H1 (cell line): Measurements from ENCODE around the gene STX16. TPM values are rescaled to one million over a fixed set of nuclear protein-coding genes. Genes with fewer than 3 reads are reported as not detected.
A peak's percentile ranks its signal among the peaks of the same experiment; 100 is the strongest.

Source experiments
- CTCF ChIA-PET: fragments of 300-600 bp; sonication (Branson Sonifier 250); formaldehyde crosslinking; loops from one replicate; lab custom pipeline; 2021; ENCODE audit not compliant: partially characterized antibody; lab: Charles Lee
- POLR2A ChIA-PET: fragments of 300-600 bp; sonication (Branson Sonifier 250); formaldehyde crosslinking; loops from one replicate; lab custom pipeline; 2021; ENCODE audit warnings: inconsistent platforms; ENCODE audit not compliant: partially characterized antibody; lab: Charles Lee
- DNase-seq, 2 experiments: peaks; one replicate each; pipeline versions ENCODE4 v3.0.0 to v3.0.0-alpha.2; 2010 to 2022; ENCODE audit warnings: low spot score in 2 of 2, low read depth in 1 of 2, mixed read lengths in 1 of 2
- FAIRE-seq: peaks from 2 replicates; lab custom pipeline; 2011; peaks lifted over from hg19 to GRCh38; lab: Jason Lieb, UNC
- H2AFZ ChIP-seq: 2 replicates; pipeline ENCODE4 v1.8.1; 2012; ENCODE audit warnings: low read length, inconsistent platforms
- H2AK5ac ChIP-seq: 2 replicates; pipeline ENCODE4 v1.6.1; 2013; ENCODE audit warnings: low read depth, low read length
- H2BK120ac ChIP-seq: replicated peaks from 2 replicates; pipeline ENCODE3; 2013; ENCODE audit warnings: low read depth, low read length, inconsistent platforms
- H2BK12ac ChIP-seq: 2 replicates; pipeline ENCODE4 v1.6.1; 2013; ENCODE audit warnings: low read depth, low read length
- H2BK15ac ChIP-seq: 2 replicates; pipeline ENCODE4 v1.6.1; 2013; ENCODE audit warnings: low read length
- H2BK20ac ChIP-seq: 2 replicates; pipeline ENCODE4 v1.6.1; 2013; ENCODE audit warnings: low read length
- H2BK5ac ChIP-seq: 2 replicates; pipeline ENCODE4 v1.6.1; 2013; ENCODE audit warnings: low read depth, low read length
- H3K14ac ChIP-seq: 2 replicates; pipeline ENCODE4 v1.6.1; 2013; ENCODE audit warnings: inconsistent platforms; ENCODE audit not compliant: insufficient read length
- H3K18ac ChIP-seq: 2 replicates; pipeline ENCODE4 v1.6.1; 2013; ENCODE audit warnings: low read length; ENCODE audit errors: extremely low read depth
- H3K23ac ChIP-seq: 2 replicates; pipeline ENCODE4 v1.6.1; 2013; ENCODE audit warnings: inconsistent platforms; ENCODE audit not compliant: insufficient read length
- H3K23me2 ChIP-seq: 2 replicates; pipeline ENCODE4 v1.6.1; 2013; ENCODE audit warnings: low read depth, low read length
- H3K27ac ChIP-seq: 2 replicates; pipeline ENCODE4 v1.6.1; 2011; ENCODE audit warnings: low read depth, low read length, inconsistent platforms
- H3K27me3 ChIP-seq, 4 experiments: replicated peaks in 1 of 4; 1 replicate in 1 of 4; 2 replicates in 3 of 4; pipeline versions ENCODE4 v1.6.1 to v1.8.1; 2011 to 2013; ENCODE audit warnings: low read length in 3 of 4, mild to moderate bottlenecking in 3 of 4, inconsistent platforms in 2 of 4, mixed read lengths in 2 of 4, moderate library complexity in 1 of 4; ENCODE audit not compliant: control insufficient read depth in 3 of 4, insufficient read depth in 3 of 4; ENCODE audit errors: extremely low read depth in 1 of 4
- H3K36me3 ChIP-seq, 4 experiments: 2 replicates each; pipeline versions ENCODE4 v1.6.1 to v1.8.1; 2011 to 2013; ENCODE audit warnings: mild to moderate bottlenecking in 4 of 4, low read length in 3 of 4, moderate library complexity in 2 of 4, control low read depth in 1 of 4, inconsistent platforms in 1 of 4; ENCODE audit not compliant: insufficient read depth in 4 of 4, control insufficient read depth in 2 of 4
- H3K4ac ChIP-seq: replicated peaks from 2 replicates; pipeline ENCODE3; 2013; ENCODE audit warnings: low read length, low read depth, mixed read lengths, inconsistent platforms; ENCODE audit not compliant: insufficient read length
- H3K4me1 ChIP-seq, 4 experiments: replicated peaks in 1 of 4; 1 replicate in 1 of 4; 2 replicates in 3 of 4; pipeline versions ENCODE4 v1.6.1 to v1.8.1; 2011 to 2013; ENCODE audit warnings: low read length in 3 of 4, inconsistent platforms in 2 of 4, mixed read lengths in 1 of 4; ENCODE audit not compliant: insufficient read depth in 4 of 4, control insufficient read depth in 3 of 4
- H3K4me2 ChIP-seq, 2 experiments: 2 replicates each; pipeline versions ENCODE4 v1.6.1 to v1.8.1; 2011 to 2013; ENCODE audit warnings: low read depth in 2 of 2, low read length in 2 of 2, control low read depth in 1 of 2, inconsistent platforms in 1 of 2, mild to moderate bottlenecking in 1 of 2; ENCODE audit not compliant: insufficient read depth in 1 of 2
- H3K4me3 ChIP-seq, 4 experiments: fragments of 200-600, 300-600 bp in 1 of 4; sonication (generic), shearing (Covaris generic), sonication (Bioruptor Twin) in 1 of 4; 2 replicates each; pipeline versions ENCODE4 v1.5.1 to v1.8.1; 2011 to 2016; ENCODE audit warnings: low read length in 4 of 4, low read depth in 3 of 4, control low read depth in 2 of 4, inconsistent platforms in 2 of 4, mild to moderate bottlenecking in 2 of 4, mixed read lengths in 1 of 4, moderate library complexity in 1 of 4; ENCODE audit not compliant: insufficient read depth in 2 of 4; ENCODE audit errors: extremely low read depth in 1 of 4
- H3K56ac ChIP-seq: replicated peaks from 2 replicates; pipeline ENCODE3; 2013; ENCODE audit warnings: low read depth, mild to moderate bottlenecking, mixed read lengths, low read length, inconsistent platforms; ENCODE audit not compliant: insufficient read length
- H3K79me1 ChIP-seq: 2 replicates; pipeline ENCODE4 v1.6.1; 2013; ENCODE audit warnings: low read depth, low read length, control low read depth
- H3K79me2 ChIP-seq, 2 experiments: 2 replicates each; pipeline versions ENCODE4 v1.6.1 to v1.8.1; 2012 to 2013; ENCODE audit warnings: low read length in 2 of 2, mild to moderate bottlenecking in 2 of 2, inconsistent platforms in 1 of 2; ENCODE audit not compliant: insufficient read depth in 2 of 2, control insufficient read depth in 1 of 2
- H3K9ac ChIP-seq, 4 experiments: replicated peaks in 1 of 4; 1 replicate in 1 of 4; 2 replicates in 3 of 4; pipeline versions ENCODE4 v1.6.1 to v1.8.1; 2011 to 2013; ENCODE audit warnings: low read depth in 3 of 4, low read length in 3 of 4, control low read depth in 2 of 4, mild to moderate bottlenecking in 2 of 4, moderate library complexity in 2 of 4, inconsistent platforms in 1 of 4; ENCODE audit errors: extremely low read depth in 1 of 4
- H3K9me3 ChIP-seq, 2 experiments: 2 replicates each; pipeline versions ENCODE4 v1.6.1 to v1.8.1; 2012 to 2013; ENCODE audit warnings: mild to moderate bottlenecking in 2 of 2, moderate library complexity in 2 of 2, control low read depth in 1 of 2, inconsistent platforms in 1 of 2, low read depth in 1 of 2, low read length in 1 of 2, mixed read lengths in 1 of 2; ENCODE audit not compliant: insufficient read depth in 2 of 2
- H4K20me1 ChIP-seq, 2 experiments: replicated peaks in 1 of 2; 2 replicates each; pipeline versions ENCODE3 to v1.8.1; 2011 to 2013; ENCODE audit warnings: inconsistent platforms in 2 of 2, low read length in 2 of 2, mild to moderate bottlenecking in 1 of 2; ENCODE audit not compliant: insufficient read depth in 2 of 2, control insufficient read depth in 1 of 2
- H4K5ac ChIP-seq: 2 replicates; pipeline ENCODE4 v1.6.1; 2013; ENCODE audit warnings: low read length, low read depth, mixed read lengths, inconsistent platforms; ENCODE audit not compliant: insufficient read length
- H4K8ac ChIP-seq: 2 replicates; pipeline ENCODE4 v1.8.0; 2013; ENCODE audit warnings: mild to moderate bottlenecking, moderate library complexity, low read length, inconsistent platforms; ENCODE audit not compliant: insufficient read depth; ENCODE audit errors: extremely low read depth
- H4K91ac ChIP-seq: replicated peaks from 2 replicates; pipeline ENCODE3; 2013; ENCODE audit warnings: low read length, mixed read lengths, inconsistent platforms; ENCODE audit not compliant: insufficient read length
- BRCA1 ChIP-seq: IDR thresholded peaks from 2 replicates; pipeline ENCODE4 v1.6.1; 2012; ENCODE audit warnings: low read depth, low read length, improper control_type of control experiment
- HDAC2 ChIP-seq, 2 experiments: fragments of 300-600 bp in 1 of 2; sonication (generic) in 1 of 2; IDR thresholded peaks; 2 replicates each; pipeline ENCODE4 v1.6.1; 2011 to 2012; ENCODE audit warnings: low read depth in 2 of 2, low read length in 2 of 2, mild to moderate bottlenecking in 2 of 2, moderate library complexity in 2 of 2, borderline replicate concordance in 1 of 2, inconsistent platforms in 1 of 2
- POLR2A ChIP-seq, 2 experiments: IDR thresholded peaks; 1 replicate in 1 of 2; 2 replicates in 1 of 2; pipeline ENCODE4 v1.6.1; 2011; ENCODE audit warnings: low read depth in 2 of 2, low read length in 2 of 2, mild to moderate bottlenecking in 2 of 2; ENCODE audit errors: control extremely low read depth in 1 of 2
- RBBP5 ChIP-seq: IDR thresholded peaks from 2 replicates; pipeline ENCODE4 v1.7.1; 2012; ENCODE audit warnings: low read depth, mild to moderate bottlenecking, inconsistent platforms, low read length, moderate library complexity, borderline replicate concordance
- RFX5 ChIP-seq: IDR thresholded peaks from 2 replicates; pipeline ENCODE4 v1.6.1; 2011; ENCODE audit warnings: low read depth, low read length, improper control_type of control experiment, borderline replicate concordance
- SIX5 ChIP-seq: IDR thresholded peaks from 2 replicates; pipeline ENCODE4 v1.6.1; 2011; ENCODE audit warnings: mild to moderate bottlenecking, low read depth, low read length
- TBP ChIP-seq: IDR thresholded peaks from 2 replicates; pipeline ENCODE4 v1.6.1; 2011; ENCODE audit warnings: low read depth, low read length, improper control_type of control experiment
- WGBS, 2 experiments: shearing (Covaris generic) in 1 of 2; methylation state at CpG; one replicate each; pipeline versions ENCODE4 v1.1.6 to v1.1.7; 2013 to 2015; ENCODE audit warnings: low lambda C conversion rate in 2 of 2, mixed read lengths in 2 of 2, inconsistent platforms in 1 of 2, low coverage in 1 of 2, missing lambda C conversion rate in 1 of 2; ENCODE audit not compliant: insufficient replicate concordance in 2 of 2, insufficient coverage in 1 of 2, insufficient read length in 1 of 2; ENCODE audit errors: extremely low coverage in 1 of 2, missing lambda C conversion rate in 1 of 2; 5-methylcytosine and 5-hydroxymethylcytosine counted together
- polyA plus RNA-seq, 7 experiments: library from polyadenylated mRNA; depleted of rRNA in 3 of 7; stranded (reverse) in 5 of 7; unstranded in 2 of 7; fragments of >200 nt in 5 of 7; fragments of 200-250 nt in 2 of 7; gene quantifications; 1 replicate in 5 of 7; 2 replicates in 1 of 7; 4 replicates in 1 of 7; pipeline versions ENCODE4 v1.2.1 to v1.2.3, GENCODE V29; 2011 to 2013; ENCODE audit warnings: missing spikeins in 2 of 7, mixed read lengths in 2 of 7
- total RNA-seq: library from RNA; stranded (reverse); fragmentation: NEBNext Ultra II Directional; extraction: Animal tissue kit (Norgen Biotek cat#: 25700); gene quantifications from 2 replicates; pipeline ENCODE4 v1.2.1, GENCODE V29; 2021

The STX16 gene
- total and polyA plus RNA-seq, 2 of the 8 experiments (the other 6 are each of a cell fraction or from before 2014, with no cell fraction given), result 45.2 to 61.6 TPM

GRCh38 chr20:58666702-58667101, 15.6 kb downstream of the STX16 start:
- Histone ChIP-seq H2AK5ac (no peak overlapping the region), H4K91ac (no peak overlapping the region), H3K27ac (no peak overlapping the region), H3K56ac (no peak overlapping the region), H2BK12ac (no peak overlapping the region), H2AFZ (no peak overlapping the region), H3K23ac (no peak overlapping the region), H3K18ac (0 out of 2 replicates have a peak overlapping the region, but pooled peaks have one; percentile 15), H3K14ac (no peak overlapping the region), H3K79me1 (peaks cover 4% of the 10 kb centered on the region; the same call in 1 of the 2 replicates), H2BK20ac (no peak overlapping the region), H3K4me1 (peaks cover 16 to 34% (median 30%) of the 10 kb centered on the region in 4 experiments), H4K5ac (peak overlapping the region; percentile 41), H3K9me3 (no peaks in the 10 kb centered on the region), H2BK15ac (no peak overlapping the region), H4K8ac (no peak overlapping the region), H3K9ac (no peak overlapping the region), H3K36me3 (peaks cover 0 to 38% (median 1%) of the 10 kb centered on the region in 4 experiments; a peak in 3 of 8 replicates), H3K4me2 (no peak overlapping the region), H3K4me3 (no peak overlapping the region), H2BK120ac (no peak overlapping the region), H2BK5ac (no peak overlapping the region), H3K4ac (no peak overlapping the region), H3K27me3 (no peaks in the 10 kb centered on the region), H3K79me2 (peaks cover 2 to 60% of the 10 kb centered on the region in 2 experiments), H4K20me1 (no peaks in the 10 kb centered on the region), H3K23me2 (0 out of 2 replicates have a peak, but pooled peaks cover 2% of the 10 kb centered on the region)
- ChIA-PET POLR2A (interaction anchor here (1.3 to 15.3 kb wide), 8 partner anchors 10 to 185 kb away, joined by 3 to 242 read pairs (median 6); partner anchors contain the start of gene STX16), CTCF (interaction anchor here (2.5 to 4.9 kb wide), 2 partner anchors 9 to 15 kb away, joined by 11 to 34 read pairs; partner anchors contain the start of gene STX16)
- no peak for TF ChIP-seq RFX5
- TF ChIP-seq RBBP5, result no peak
- no peak for TF ChIP-seq TBP
- TF ChIP-seq BRCA1, result no peak
- no peak for TF ChIP-seq HDAC2 (IDR thresholded peaks at IDR 0.05; ENCODE audit: borderline replicate concordance in 1 of 2, low read depth in 2 of 2, low read length in 2 of 2)
- TF ChIP-seq POLR2A (IDR thresholded peaks at IDR 0.05; ENCODE audit: control extremely low read depth in 1 of 2, low read depth in 2 of 2, low read length in 2 of 2), result no peak
- TF ChIP-seq SIX5, result no peak
- no peak for FAIRE-seq
- WGBS, 2 experiments, result 85% methylated on average over 7 of the region's 7 CpGs; no CpG with 5 or more reads in 1 of the 2 experiments
- DNase-seq, result no peak
